HG02759 (cell line): Measurements from ENCODE around the gene SDK1.
"Not testable (repeated sequence)": the region's sequence is repeated elsewhere in the genome, so short reads cannot be mapped to it uniquely, and the experiment has no call there.

Experiments
- ATAC-seq: cut with Tn5 transposase; IDR thresholded peaks from one replicate; pipeline ENCODE4 v1.9.1; 2021; ENCODE audit warnings: mild to moderate bottlenecking, moderate library complexity; ENCODE audit not compliant: unreplicated experiment

The SDK1 gene

GRCh38 chr7:4245866-4246470, 944.9 kb downstream of the SDK1 start:
- ATAC-seq: no peak

GRCh38 chr7:4246536-4246935, 945.5 kb downstream of the SDK1 start:
- ATAC-seq: no peak

DNA sequence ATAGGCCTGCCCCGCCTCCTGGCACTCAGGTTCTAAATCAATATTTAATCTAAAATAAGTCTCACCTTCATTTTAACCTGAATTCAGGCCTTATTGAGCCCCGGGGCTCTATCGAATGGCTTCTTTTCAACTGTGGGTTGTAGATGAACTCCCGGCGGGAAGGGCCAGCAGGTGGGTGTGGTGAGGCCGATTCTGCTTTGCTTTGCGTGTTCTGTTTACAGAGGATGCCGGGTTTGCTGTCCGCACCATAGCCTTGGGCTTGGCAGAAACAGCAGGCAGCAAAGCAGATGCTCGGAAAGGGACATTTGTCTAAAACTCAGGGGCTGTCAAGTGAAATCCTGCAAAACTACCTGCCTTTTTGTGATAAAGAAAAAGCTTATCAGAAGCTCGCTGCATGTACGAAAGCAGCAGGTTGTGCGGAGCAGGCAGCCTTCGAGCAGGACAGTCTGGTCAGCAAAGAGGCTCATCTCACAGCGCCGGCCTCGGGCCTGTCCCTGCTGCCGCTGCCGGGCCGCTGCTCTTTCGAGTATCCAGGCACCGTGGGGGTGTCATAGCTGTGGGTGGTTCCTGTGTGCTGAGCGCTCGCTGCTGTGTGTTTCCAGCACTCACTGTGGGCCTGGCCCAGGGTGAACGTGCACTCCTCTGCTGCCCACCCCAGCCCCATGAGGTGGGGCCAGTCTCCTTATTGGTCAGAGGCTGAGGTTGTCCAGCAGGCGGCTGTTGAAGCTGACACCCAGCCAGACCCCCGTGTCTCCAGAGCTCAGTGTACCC, 946.2 kb downstream of the SDK1 start:
- no peak for ATAC-seq

- no peak for ATAC-seq
These were observed 947.2 kb downstream of the SDK1 start for GRCh38 chr7:4248295-4248694.

- ATAC-seq: no peak
These were observed 948.2 kb downstream of the SDK1 start for GRCh38 chr7:4249241-4249640.

GRCh38 chr7:4255336-4255735, 954.3 kb downstream of the SDK1 start:
- no peak for ATAC-seq

GRCh38 chr7:4256286-4256685, 955.2 kb downstream of the SDK1 start:
- ATAC-seq: no peak

DNA sequence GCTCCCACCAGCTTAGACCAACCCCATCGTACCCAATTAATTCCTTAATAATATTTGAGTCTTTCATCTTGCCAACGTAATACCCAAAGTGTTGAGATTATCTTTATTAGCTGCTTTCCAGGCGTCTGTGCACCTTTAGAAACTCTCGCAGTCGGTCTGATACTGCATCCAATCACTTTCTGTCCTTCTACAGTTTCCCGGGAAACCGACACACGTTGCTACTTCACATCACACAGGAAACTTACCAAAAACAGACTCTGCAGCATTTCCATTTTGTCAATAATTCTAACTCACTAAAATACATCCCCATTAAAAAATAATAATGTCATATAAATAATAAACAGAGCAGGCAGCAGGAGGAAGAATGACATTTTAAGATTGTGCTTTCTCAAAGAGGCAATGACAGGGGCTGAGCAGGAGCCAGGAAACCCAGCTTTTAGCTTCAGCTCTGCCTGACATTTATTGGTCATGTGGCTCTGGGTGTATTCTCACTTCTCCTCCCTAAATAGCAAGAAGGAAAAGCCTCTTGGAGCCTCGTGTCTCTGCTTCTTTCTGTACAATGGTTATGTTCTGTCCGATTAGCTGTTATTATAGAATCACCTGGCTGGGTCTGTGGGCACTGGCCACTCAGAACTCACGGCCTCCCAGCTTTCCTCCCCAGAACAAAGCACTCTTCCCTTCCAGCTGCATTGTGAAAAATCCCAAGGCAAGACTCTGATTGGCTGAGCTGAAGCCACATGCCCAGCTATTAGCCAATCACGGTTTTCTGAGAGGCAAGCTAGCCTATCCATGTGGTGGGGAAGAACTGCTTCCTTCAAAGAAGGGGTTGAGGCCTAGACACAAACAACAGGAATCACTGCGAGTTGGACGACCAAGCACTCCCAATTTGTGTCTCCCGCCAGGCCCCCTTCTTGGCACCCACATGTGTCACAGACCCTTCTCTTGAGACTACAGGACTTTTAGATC, 956.4 kb downstream of the SDK1 start:
- ATAC-seq: no peak

GRCh38 chr7:4260116-4260515, 959.1 kb downstream of the SDK1 start:
- not testable (repeated sequence) for ATAC-seq

DNA sequence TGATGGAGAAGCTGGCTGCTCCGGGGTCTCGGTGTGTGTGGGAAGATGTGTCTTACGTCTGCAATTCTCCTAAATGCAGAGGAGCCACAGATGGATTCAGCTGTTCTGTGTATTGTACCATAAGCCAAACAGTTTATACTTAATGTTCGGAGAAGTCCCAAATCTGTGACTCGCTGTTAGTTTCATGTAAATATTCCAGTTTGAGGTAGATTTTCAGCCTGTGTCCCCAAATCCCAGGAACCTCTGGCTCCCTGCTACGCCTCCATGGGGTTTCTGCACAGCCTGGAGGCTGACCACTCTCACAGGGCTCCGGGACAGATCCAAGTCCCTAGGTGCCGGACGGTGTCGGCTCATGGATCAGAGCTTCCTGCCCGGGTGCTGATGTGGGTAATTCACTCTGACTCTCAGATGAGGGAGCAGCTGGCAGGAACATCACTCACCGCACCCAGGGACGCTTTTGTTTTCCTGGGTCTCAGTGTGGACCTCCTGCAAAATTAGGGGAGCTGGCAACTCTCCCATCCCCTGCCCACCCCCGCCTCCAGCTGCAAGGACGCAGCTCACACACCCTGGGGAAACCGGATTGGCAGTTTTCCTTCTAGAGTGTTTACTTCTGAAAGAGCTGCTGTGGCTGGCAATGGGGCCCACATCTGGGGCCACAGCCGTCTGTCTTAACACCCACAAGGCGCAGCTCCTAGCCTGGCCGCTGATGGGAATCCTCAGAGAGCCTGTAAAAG, 960.0 kb downstream of the SDK1 start:
- ATAC-seq: no peak

GRCh38 chr7:4261601-4261960, 960.5 kb downstream of the SDK1 start:
- no peak for ATAC-seq

- not testable (repeated sequence) for ATAC-seq
These were observed 963.2 kb downstream of the SDK1 start for GRCh38 chr7:4264206-4264605.

- ATAC-seq: no peak
These were observed 964.0 kb downstream of the SDK1 start for GRCh38 chr7:4265066-4265465.

GRCh38 chr7:4265676-4266075, 964.6 kb downstream of the SDK1 start:
- no peak for ATAC-seq

DNA sequence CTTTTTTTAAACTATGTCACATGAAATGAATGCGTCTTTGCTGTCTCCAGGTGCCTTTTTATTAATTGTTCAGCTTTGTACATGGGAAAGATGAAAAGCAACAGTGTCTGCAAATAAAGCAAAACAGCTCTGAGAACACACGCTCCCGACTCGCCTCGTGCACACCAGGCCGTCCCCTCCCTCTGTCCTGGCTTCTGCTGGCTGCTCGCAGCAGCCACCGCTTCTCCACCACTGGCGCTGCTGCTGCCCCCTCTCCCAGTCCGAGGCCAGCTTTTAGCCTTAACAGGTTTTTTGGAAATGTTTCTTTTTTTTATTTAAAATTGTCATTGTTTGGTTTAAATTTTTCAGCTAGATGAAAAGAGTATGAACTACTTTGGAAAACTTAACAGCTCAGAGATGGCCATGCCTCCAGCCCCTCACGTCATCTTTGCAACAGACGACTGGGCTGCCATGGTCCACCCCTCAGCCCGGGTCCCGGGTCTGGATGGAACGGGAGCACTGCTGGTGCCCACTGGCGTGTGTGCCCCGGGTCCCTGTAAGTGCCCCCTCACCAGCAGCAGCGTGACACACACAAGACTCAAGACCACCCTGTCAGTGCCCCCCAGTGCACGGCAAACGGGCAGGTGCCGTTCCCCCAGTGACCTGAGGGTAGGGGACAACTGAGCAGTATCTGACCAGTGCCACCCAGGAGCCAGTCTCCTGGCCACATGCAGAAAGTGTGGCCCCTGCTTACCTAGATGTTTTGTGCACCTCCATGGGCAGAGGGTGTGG, 965.4 kb downstream of the SDK1 start:
- ATAC-seq: no peak

- no peak for ATAC-seq
These were observed 966.4 kb downstream of the SDK1 start for GRCh38 chr7:4267341-4268039.

DNA sequence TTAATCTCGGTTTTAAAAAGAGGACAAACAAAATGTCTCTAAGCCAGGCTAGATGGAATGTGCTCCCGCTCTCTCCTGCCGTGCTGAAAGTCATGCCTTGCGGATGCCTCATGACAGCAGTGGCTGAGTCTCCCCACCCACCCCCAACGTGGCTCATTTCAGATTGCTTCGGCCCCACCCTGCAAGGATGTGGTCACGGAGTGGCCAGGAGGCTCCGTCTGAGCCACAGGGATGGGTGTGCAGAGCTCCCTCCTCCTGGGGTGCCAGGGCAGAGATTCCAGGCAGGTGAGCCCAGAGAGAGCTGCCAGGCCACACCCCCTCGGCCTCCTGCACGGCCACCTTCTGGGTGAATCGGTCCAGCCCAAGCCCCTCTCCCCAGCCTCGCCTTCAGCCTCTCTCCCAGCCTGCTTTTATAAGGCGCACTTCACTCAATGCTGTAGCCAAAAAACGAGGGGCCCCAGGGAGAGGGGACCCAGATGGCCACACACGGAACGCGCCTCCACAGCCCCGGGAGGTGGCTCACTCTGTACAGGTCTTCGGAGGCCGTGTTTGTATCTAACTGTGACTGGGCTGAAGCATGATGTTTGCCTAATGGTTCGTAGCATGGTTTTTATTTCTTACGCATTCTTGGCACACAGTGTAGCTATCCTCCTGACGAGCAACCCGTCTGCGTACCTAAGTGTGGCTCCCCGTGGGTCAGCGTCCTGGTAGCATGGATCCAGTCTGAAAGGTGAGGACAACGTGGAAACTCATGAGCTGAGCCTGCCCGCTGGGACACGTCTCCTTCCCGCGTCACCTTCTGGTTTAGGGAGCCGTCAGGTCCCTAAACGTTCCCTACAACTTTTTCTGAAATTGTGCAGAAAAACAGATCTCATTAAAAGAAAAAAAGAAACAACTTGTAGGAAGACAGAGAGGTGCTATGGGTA, 967.3 kb downstream of the SDK1 start:
- no peak for ATAC-seq

DNA sequence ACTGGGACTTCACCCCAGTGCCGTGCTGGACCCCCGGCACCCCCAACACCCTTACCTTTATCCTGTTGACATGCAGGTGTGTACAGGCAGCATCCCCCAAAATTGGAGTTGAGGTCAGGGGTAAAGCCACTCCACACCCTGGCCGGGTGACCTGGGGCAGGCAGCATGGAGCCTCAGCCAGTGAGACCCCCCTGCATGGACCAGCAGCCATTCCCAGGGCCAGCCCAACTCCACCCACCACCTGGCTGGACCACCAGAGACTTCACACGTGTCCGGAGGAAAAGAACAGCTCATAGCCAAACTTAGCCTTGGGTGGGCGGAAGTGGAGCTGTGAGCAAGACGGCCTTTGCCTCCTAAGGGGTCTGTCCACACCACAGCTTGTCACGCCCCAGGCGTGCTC, 968.0 kb downstream of the SDK1 start:
- no peak for ATAC-seq

DNA sequence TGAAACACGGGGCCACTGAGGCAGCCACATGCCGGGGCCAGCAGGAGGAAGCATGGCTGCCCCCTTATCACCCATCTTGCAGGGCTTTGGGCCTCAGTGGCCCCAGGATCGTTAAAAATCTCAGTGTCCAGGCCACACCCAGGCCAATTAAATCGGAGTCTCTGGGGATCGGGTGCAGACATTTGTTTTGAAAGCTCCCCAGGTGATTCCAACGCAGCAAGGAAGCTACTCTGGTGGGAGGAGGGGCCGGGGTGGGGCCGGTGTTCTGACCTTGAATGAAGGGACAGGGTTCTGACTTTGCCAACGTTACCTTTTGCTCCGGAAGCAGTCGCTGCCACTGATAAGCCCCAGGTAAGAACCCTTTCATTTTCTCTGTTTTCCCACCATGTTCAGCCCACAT, 968.7 kb downstream of the SDK1 start:
- no peak for ATAC-seq
